Measurements from ENCODE around the gene NUMA1.

Gene NUMA1

DNA sequence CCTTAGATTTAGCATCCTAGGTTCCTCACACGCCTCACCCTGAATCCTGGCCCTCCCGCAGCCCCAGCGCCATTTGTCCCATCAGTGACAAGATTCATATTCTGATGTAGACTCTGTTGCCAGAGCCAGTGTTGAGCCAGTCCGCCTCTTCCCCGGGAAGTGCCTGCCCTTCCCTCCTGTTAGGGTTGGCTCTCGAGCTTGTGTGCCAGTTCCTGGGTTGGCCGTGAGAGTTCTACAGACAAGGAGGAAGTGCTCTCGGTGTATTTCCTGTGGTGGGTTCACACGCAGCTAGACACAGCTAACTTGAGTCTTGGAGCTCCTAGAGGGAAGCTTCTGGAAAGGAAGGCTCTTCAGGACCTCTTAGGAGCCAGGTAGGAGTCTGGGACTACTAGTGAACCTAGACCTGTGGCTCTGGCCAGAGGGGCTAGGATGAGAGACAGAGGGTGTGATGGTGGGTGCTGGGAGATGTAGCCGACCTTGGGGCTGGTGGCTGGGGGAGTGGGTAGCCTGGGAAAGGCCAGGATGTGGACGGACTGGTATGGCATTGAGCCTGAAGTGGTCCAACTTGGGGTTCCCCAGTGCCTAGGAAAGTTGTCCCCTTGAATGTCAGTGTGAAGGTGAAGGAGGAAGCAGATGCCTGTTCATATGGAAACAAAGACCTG lies 81.6 kb downstream of the NUMA1 start, which contains the start of gene IL18BP:
IL18BP (plus strand) TSS at position 261 of the 662 bp plus-strand sequence. CDS start 1,076 bp downstream, outside the sequence.
- FAIRE-seq, result no peak

GRCh38 chr11:71998061-71998460 lies 82.3 kb downstream of the NUMA1 start:
- FAIRE-seq, result no peak

DNA sequence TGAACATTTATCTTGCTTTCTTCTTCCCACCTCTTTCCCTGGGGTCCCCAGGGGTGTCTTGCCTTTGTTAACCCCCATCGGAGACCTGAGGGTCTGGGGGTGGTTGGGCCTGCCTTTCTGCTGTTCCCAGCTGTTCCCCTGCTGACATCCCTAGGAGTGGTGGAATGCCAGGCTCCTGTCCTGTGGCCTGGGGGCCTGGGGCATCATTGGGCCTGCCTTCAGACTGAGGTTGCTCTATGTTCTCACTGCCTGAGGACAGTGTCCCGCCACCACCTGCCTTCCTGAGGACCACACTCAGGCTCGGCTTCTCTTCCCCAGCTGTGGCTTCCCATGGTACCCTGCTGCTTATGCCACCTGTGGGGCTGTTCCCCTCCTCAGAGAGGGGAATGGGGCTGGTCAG lies 82.7 kb downstream of the NUMA1 start:
- no peak for FAIRE-seq

- FAIRE-seq, result no peak
Observed at GRCh38 chr11:71996946-71997345, 83.4 kb downstream of the NUMA1 start.

- no peak for FAIRE-seq
Observed at GRCh38 chr11:71996517-71996916, 83.8 kb downstream of the NUMA1 start.

GRCh38 chr11:71995726-71996291 lies 84.5 kb downstream of the NUMA1 start:
- no peak for FAIRE-seq

- FAIRE-seq, result no peak
Observed at GRCh38 chr11:71994786-71995185, 85.6 kb downstream of the NUMA1 start.

- no peak for FAIRE-seq
Observed at GRCh38 chr11:71992136-71992730, 88.1 kb downstream of the NUMA1 start.

GRCh38 chr11:71991494-71991893 lies 88.8 kb downstream of the NUMA1 start:
- FAIRE-seq, result no peak

GRCh38 chr11:71990701-71991100 lies 89.6 kb downstream of the NUMA1 start:
- no peak for FAIRE-seq

- no peak for FAIRE-seq
Observed at GRCh38 chr11:71988050-71988449, 92.3 kb downstream of the NUMA1 start.

GRCh38 chr11:71987521-71987920 lies 92.8 kb downstream of the NUMA1 start:
- no peak for FAIRE-seq

GRCh38 chr11:71986131-71986530 lies 94.2 kb downstream of the NUMA1 start:
- no peak for FAIRE-seq

DNA sequence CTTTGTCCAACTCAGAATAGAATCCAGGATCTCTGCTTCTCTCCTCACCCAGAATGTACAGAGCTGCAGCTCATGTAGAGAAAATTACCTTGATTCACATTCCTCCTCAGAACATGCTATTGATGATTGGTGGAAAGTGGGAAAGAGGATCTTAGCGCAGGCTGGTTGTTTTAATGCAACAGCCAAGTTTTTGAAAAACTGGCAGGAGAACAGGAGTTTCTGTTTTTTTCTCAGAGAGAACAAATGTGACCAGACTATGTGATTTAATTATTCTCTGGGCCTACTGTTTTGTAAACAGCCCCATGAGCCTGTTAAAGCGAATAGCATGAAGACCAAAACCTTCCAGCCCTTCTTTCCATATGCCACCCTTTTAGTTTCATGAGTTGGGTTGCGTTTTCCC lies 100.7 kb downstream of the NUMA1 start:
- FAIRE-seq, result no peak

- no peak for FAIRE-seq
Observed at GRCh38 chr11:71979094-71979493, 101.2 kb downstream of the NUMA1 start.

- no peak for FAIRE-seq
Observed at GRCh38 chr11:71977743-71978418, 102.5 kb downstream of the NUMA1 start.

DNA sequence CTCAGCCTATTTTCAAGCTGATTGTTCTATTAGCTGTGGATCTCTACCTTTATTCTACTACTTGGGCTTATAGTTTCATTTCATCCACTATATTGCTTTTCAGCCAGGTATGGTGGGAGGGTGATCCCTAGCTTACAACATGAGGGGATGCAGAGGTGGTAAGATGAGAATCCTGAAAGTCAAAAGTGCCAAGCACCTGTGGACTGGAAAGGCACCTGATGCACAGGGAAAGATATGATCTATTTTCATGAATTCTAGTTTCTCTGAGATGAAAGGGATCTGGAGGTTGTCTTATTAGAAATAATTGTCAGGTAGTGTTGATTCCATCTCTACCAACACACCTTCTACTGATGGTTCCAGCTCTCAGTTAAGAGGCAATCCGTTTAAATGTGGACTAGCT lies 103.3 kb downstream of the NUMA1 start:
- no peak for FAIRE-seq

- FAIRE-seq, result no peak
Observed at GRCh38 chr11:71976551-71976950, 103.8 kb downstream of the NUMA1 start.

DNA sequence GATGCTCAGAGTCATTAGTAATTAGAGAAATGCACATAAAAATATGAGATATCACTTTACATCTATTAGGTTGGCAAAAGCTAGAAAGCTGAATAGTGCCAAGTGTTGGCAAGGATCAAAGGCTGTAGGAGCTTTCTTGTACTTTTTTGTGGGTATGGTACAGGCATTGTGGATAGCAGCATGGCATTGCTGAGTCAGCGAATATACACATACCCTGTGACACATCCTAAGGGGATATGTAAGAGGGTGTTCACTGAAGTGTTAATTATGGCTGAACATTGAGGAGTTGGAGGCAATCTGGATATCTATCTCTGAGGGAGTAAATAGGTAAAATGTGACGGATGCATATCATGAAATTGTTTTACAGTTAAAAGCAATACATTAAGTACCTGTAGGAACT lies 108.7 kb downstream of the NUMA1 start:
- FAIRE-seq, result no peak

DNA sequence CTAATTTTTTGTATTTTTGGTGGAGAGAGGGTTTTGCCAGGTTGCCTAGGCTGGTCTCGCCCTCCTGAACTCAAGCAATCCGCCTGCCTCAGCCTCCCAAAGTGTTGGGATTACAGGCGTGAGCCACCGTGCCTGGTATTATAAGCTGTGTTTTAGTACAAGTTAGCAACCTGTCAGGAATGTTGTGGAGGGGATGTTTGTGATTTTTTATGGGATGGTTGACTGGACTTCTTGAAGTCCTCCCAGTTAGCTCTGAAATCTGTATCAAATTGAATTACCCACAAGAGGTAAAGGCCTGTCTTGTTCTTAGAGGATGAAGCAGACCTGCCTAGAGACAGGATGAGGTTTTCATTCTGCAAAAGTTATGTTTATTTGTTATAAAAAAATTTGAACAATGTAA lies 115.7 kb downstream of the NUMA1 start:
- no peak for FAIRE-seq

GRCh38 chr11:71963468-71963867 lies 116.9 kb downstream of the NUMA1 start:
- no peak for FAIRE-seq

DNA sequence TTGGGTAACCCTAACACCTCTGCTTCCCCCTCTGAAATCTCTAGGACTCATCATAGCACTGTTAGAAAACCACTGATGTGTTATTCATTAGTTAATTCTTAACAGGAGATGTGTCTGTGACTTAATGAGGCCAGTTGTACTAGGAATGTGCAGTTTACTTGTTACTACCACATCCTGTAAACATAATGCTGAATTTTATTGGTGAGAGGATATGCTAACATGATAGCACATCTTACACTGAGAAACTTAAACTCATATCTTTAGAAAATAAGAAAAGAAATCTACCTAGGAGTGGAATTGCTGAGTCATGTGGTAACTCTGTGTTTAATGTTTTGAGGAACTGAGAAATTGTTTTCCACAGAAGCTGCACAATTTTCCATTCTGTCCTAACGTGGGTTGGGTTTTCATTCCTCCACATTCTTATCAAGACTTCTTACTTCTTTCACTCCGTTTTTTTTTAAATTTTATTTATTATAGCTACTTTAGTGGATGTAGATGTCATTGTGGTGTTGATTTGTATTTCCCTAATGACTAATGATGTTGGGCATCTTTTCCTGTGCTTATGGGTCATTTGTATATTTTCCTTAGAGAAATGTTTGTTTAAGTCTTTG lies 117.8 kb downstream of the NUMA1 start:
- FAIRE-seq, result no peak

GRCh38 chr11:71955898-71956456 lies 124.4 kb downstream of the NUMA1 start:
- FAIRE-seq, result no peak

All from endometrium (tissue), 2 donors.